ENCODE results near the gene CYP4F8.

GRCh38 chr19:15640294-15640903, 25.4 kb downstream of the CYP4F8 start, which contains the start of gene CYP4F3:
- no peak for TF ChIP-seq POLR2A (IDR thresholded peaks at IDR 0.05)
- no peak for TF ChIP-seq POLR2AphosphoS5 (IDR thresholded peaks at IDR 0.05)
- TF ChIP-seq CTCF (IDR thresholded peaks at IDR 0.05): no peak
